ENCODE data around the gene SMG1.
A peak's percentile ranks its signal among the peaks of the same experiment; 100 is the strongest.
"Not testable (repeated sequence)": the region's sequence is repeated elsewhere in the genome, so short reads cannot be mapped to it uniquely, and the experiment has no call there.

DNA sequence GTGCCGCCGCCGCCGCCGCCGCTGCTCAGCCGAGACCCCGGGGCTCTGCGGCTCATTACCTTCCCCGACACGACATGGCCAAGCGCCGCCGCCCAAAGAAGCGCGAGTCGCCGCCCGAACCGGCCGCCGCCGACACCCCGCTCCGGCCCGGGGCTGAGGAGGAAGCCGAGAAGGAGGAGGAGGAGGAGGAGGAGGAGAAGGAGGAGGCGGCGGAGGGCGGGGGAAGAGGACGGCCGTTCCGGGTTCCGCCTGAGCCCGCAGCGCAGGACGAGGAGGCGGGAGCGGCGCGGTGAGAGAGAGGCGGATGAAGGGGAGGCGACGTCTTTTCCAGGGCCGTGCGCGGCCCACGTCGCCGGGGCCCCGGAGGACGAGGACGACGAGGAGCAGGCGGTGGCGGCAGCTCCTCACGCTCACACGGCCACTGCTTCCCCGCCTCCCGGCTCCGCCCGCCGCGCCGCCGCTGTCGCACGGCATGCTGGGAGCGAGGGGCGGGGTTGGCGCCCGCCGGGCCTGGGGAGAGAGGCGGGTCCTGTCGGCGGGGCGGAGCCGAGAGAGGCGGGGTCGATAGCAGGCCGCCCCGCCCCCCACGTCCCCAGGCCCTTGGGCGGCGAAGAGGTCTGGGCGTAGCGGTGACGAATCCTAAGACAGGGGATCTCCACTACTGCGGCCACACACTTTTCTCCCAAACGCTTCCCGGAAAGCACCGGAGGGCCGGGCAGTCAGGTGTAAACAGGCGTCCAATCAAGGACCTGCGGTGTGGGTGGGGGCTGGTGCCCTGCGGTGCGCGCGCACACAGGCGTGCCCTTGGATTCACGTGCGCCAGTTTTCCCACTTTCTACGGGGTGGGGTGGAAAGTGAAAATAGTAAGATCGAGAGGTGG is at the start of gene SMG1:
- TF ChIP-seq, protein P1, sequence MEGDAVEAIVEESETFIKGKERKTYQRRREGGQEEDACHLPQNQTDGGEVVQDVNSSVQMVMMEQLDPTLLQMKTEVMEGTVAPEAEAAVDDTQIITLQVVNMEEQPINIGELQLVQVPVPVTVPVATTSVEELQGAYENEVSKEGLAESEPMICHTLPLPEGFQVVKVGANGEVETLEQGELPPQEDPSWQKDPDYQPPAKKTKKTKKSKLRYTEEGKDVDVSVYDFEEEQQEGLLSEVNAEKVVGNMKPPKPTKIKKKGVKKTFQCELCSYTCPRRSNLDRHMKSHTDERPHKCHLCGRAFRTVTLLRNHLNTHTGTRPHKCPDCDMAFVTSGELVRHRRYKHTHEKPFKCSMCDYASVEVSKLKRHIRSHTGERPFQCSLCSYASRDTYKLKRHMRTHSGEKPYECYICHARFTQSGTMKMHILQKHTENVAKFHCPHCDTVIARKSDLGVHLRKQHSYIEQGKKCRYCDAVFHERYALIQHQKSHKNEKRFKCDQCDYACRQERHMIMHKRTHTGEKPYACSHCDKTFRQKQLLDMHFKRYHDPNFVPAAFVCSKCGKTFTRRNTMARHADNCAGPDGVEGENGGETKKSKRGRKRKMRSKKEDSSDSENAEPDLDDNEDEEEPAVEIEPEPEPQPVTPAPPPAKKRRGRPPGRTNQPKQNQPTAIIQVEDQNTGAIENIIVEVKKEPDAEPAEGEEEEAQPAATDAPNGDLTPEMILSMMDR (IDR thresholded peaks at IDR 0.05 in 4 of 5, conservative IDR thresholded peaks at IDR 0.05 in 1 of 5): not testable (repeated sequence)
- peak; percentile 95 to 98 for TF ChIP-seq POLR2A (IDR thresholded peaks at IDR 0.05)
